Keratinocyte (primary cell): ENCODE results near the gene NDUFAB1. TPM values are rescaled to one million over a fixed set of nuclear protein-coding genes. Genes with fewer than 3 reads are reported as not detected.

ENCODE experiments used
- DNase-seq: peaks from one replicate; pipeline ENCODE4 v3.0.0-alpha.2; 2011; ENCODE audit warnings: low read depth, missing footprints, low spot score
- FAIRE-seq: peaks from 2 replicates; lab custom pipeline; 2011; peaks lifted over from hg19 to GRCh38; lab: Jason Lieb, UNC
- H2AFZ ChIP-seq: 2 replicates; pipeline ENCODE4 v1.6.0; 2012; ENCODE audit warnings: low read length, control low read depth, inconsistent platforms; ENCODE audit not compliant: control insufficient read depth
- H3K27ac ChIP-seq: 2 replicates; pipeline ENCODE4 v1.5.1; 2011; ENCODE audit warnings: low read length; ENCODE audit not compliant: control insufficient read depth, insufficient read depth
- H3K27me3 ChIP-seq: 3 replicates; pipeline ENCODE4 v1.6.0; 2011; ENCODE audit warnings: low read length; ENCODE audit not compliant: control insufficient read depth, insufficient read depth; ENCODE audit errors: extremely low read depth
- H3K36me3 ChIP-seq, 2 experiments: 2 replicates in 1 of 2; 3 replicates in 1 of 2; pipeline ENCODE4 v1.5.1; 2011; ENCODE audit warnings: low read length in 2 of 2, mild to moderate bottlenecking in 1 of 2; ENCODE audit not compliant: control insufficient read depth in 2 of 2, insufficient read depth in 2 of 2; ENCODE audit errors: extremely low read depth in 1 of 2
- H3K4me1 ChIP-seq: 3 replicates; pipeline ENCODE4 v1.5.1; 2011; ENCODE audit warnings: low read length; ENCODE audit not compliant: control insufficient read depth, insufficient read depth; ENCODE audit errors: extremely low read depth
- H3K4me2 ChIP-seq: 3 replicates; pipeline ENCODE4 v1.6.0; 2011; ENCODE audit warnings: low read depth, low read length; ENCODE audit not compliant: control insufficient read depth, insufficient read depth; ENCODE audit errors: extremely low read depth
- H3K4me3 ChIP-seq, 3 experiments: fragments of 200-600 bp in 1 of 3; sonication (generic) in 1 of 3; 2 replicates in 2 of 3; 3 replicates in 1 of 3; pipeline ENCODE4 v1.5.1; 2011 to 2016; ENCODE audit warnings: low read length in 3 of 3, mild to moderate bottlenecking in 3 of 3, control low read depth in 2 of 3, inconsistent platforms in 1 of 3, low read depth in 1 of 3, mixed read lengths in 1 of 3, mixed run types in 1 of 3, moderate library complexity in 1 of 3; ENCODE audit not compliant: control insufficient read depth in 2 of 3, insufficient read depth in 2 of 3; ENCODE audit errors: extremely low read depth in 1 of 3
- H3K79me2 ChIP-seq: 2 replicates; pipeline ENCODE4 v1.6.0; 2012; ENCODE audit warnings: low read length; ENCODE audit not compliant: control insufficient read depth, insufficient read depth
- H3K9ac ChIP-seq: 3 replicates; pipeline ENCODE4 v1.6.0; 2011; ENCODE audit warnings: low read length; ENCODE audit not compliant: control insufficient read depth, insufficient read depth; ENCODE audit errors: extremely low read depth
- H3K9me1 ChIP-seq: 3 replicates; pipeline ENCODE4 v1.6.0; 2011; ENCODE audit warnings: low read length; ENCODE audit not compliant: control insufficient read depth, insufficient read depth; ENCODE audit errors: extremely low read depth
- H3K9me3 ChIP-seq: 2 replicates; pipeline ENCODE4 v1.5.1; 2012; ENCODE audit warnings: low read depth, low read length; ENCODE audit not compliant: control insufficient read depth
- H4K20me1 ChIP-seq: 3 replicates; pipeline ENCODE4 v1.6.0; 2011; ENCODE audit warnings: low read length; ENCODE audit not compliant: control insufficient read depth, insufficient read depth; ENCODE audit errors: extremely low read depth
- EZH2 ChIP-seq: IDR thresholded peaks from one replicate; pipeline ENCODE4 v1.6.1; 2012; ENCODE audit warnings: inconsistent platforms, mild to moderate bottlenecking, low read length, moderate library complexity
- dilution Hi-C: fragments of 300-500 bp; cut with MboI; formaldehyde crosslinking; loops from one replicate; pipeline ENCODE4 v1.7.0; 2020; ENCODE audit warnings: low sequenced_read_pairs; ENCODE audit not compliant: extremely low pct_ligation_motif_present
- polyA plus RNA-seq, 5 experiments: library from polyadenylated mRNA; depleted of rRNA in 3 of 5; stranded (reverse) in 3 of 5; stranded (forward) in 1 of 5; unstranded in 1 of 5; fragments of >200 nt; gene quantifications; 1 replicate in 1 of 5; 2 replicates in 3 of 5; 3 replicates in 1 of 5; pipeline versions ENCODE4 v1.2.1 to v1.2.3, GENCODE V29; 2011 to 2012; ENCODE audit warnings: missing spikeins in 2 of 5, low read depth in 1 of 5, low replicate concordance in 1 of 5
- TF ChIP-seq, protein P1 (sequence below), 3 experiments: IDR thresholded peaks in 1 of 3; conservative IDR thresholded peaks in 1 of 3; optimal IDR thresholded peaks in 1 of 3; 2 replicates in 2 of 3; 3 replicates in 1 of 3; pipeline versions ENCODE3 to v1.5.1; 2011; ENCODE audit warnings: low read length in 3 of 3, mild to moderate bottlenecking in 3 of 3, moderate library complexity in 2 of 3, control low read depth in 1 of 3, inconsistent platforms in 1 of 3; ENCODE audit not compliant: insufficient read depth in 2 of 3; ENCODE audit errors: extremely low read depth in 1 of 3

NDUFAB1 gene
- polyA plus RNA-seq, 1 donor (not counting 4 experiments of a cell fraction or from before 2014, with no cell fraction given), result 202 TPM

GRCh38 chr16:23554536-23554935 is 41.6 kb downstream of the NDUFAB1 start:
- TF ChIP-seq, protein P1, sequence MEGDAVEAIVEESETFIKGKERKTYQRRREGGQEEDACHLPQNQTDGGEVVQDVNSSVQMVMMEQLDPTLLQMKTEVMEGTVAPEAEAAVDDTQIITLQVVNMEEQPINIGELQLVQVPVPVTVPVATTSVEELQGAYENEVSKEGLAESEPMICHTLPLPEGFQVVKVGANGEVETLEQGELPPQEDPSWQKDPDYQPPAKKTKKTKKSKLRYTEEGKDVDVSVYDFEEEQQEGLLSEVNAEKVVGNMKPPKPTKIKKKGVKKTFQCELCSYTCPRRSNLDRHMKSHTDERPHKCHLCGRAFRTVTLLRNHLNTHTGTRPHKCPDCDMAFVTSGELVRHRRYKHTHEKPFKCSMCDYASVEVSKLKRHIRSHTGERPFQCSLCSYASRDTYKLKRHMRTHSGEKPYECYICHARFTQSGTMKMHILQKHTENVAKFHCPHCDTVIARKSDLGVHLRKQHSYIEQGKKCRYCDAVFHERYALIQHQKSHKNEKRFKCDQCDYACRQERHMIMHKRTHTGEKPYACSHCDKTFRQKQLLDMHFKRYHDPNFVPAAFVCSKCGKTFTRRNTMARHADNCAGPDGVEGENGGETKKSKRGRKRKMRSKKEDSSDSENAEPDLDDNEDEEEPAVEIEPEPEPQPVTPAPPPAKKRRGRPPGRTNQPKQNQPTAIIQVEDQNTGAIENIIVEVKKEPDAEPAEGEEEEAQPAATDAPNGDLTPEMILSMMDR (optimal IDR thresholded peaks at IDR 0.05 in 1 of 3, IDR thresholded peaks at IDR 0.05 in 1 of 3, conservative IDR thresholded peaks at IDR 0.05 in 1 of 3; ENCODE audit: extremely low read depth in 1 of 3, insufficient read depth in 2 of 3, low read length in 3 of 3), result no peak
- no peak for TF ChIP-seq EZH2
- FAIRE-seq (no peak), DNase-seq (no peak)
- Histone ChIP-seq H3K4me1 (peaks cover 7% of the 10 kb centered on the region), H3K79me2 (peaks cover 28% of the 10 kb centered on the region), H3K27me3 (no peaks in the 10 kb centered on the region), H3K4me2 (no peak overlapping the region), H3K9me1 (no peaks in the 10 kb centered on the region), H3K9me3 (no peaks in the 10 kb centered on the region), H3K4me3 (no peak overlapping the region), H3K9ac (no peak overlapping the region), H2AFZ (no peak overlapping the region), H3K36me3 (peaks cover 14 to 22% of the 10 kb centered on the region in 2 experiments), H4K20me1 (no peaks in the 10 kb centered on the region), H3K27ac (no peak overlapping the region)
- dilution Hi-C loops, result no loop called here

- Histone ChIP-seq H3K9me1 (no peaks in the 10 kb centered on the region), H3K9me3 (no peaks in the 10 kb centered on the region), H4K20me1 (no peaks in the 10 kb centered on the region), H3K4me1 (peaks cover 4% of the 10 kb centered on the region), H3K79me2 (peaks cover 10% of the 10 kb centered on the region), H3K27me3 (no peaks in the 10 kb centered on the region), H3K4me3 (no peak overlapping the region), H3K36me3 (peaks cover 24 to 29% of the 10 kb centered on the region in 2 experiments), H3K27ac (no peak overlapping the region), H3K4me2 (no peak overlapping the region), H3K9ac (no peak overlapping the region), H2AFZ (no peak overlapping the region)
- FAIRE-seq (no peak), DNase-seq (no peak)
- dilution Hi-C loops, result no loop called here
- no peak for TF ChIP-seq EZH2
- TF ChIP-seq, protein P1 (optimal IDR thresholded peaks at IDR 0.05 in 1 of 3, IDR thresholded peaks at IDR 0.05 in 1 of 3, conservative IDR thresholded peaks at IDR 0.05 in 1 of 3; ENCODE audit: extremely low read depth in 1 of 3, insufficient read depth in 2 of 3, low read length in 3 of 3), result no peak
These were observed 44.0 kb downstream of the NDUFAB1 start for GRCh38 chr16:23552161-23552560.
